H9 (cell line): Measurements from ENCODE around the gene SRSF11. TPM values are rescaled to one million over a fixed set of nuclear protein-coding genes. Genes with fewer than 3 reads are reported as not detected.

Experiments used
- DNase-seq: peaks from one replicate; pipeline ENCODE4 v3.0.0-alpha.2; 2017
- H2AFZ ChIP-seq: one replicate; pipeline ENCODE4 v1.6.1; 2013; ENCODE audit warnings: mild to moderate bottlenecking, low read length, control low read depth, moderate library complexity
- H2AK5ac ChIP-seq: 2 replicates; pipeline ENCODE4 v1.6.1; 2013; ENCODE audit warnings: low read length, control low read depth, mixed read lengths; ENCODE audit not compliant: insufficient read length
- H2BK120ac ChIP-seq: one replicate; pipeline ENCODE4 v1.6.1; 2013; ENCODE audit warnings: low read depth, mild to moderate bottlenecking, low read length, control low read depth, inconsistent platforms; ENCODE audit not compliant: poor library complexity, severe bottlenecking
- H2BK12ac ChIP-seq: 2 replicates; pipeline ENCODE4 v1.6.1; 2013; ENCODE audit warnings: low read length, control low read depth, mixed read lengths, low read depth; ENCODE audit not compliant: insufficient read length
- H2BK15ac ChIP-seq: 2 replicates; pipeline ENCODE4 v1.6.1; 2013; ENCODE audit warnings: low read depth, low read length, control low read depth
- H2BK20ac ChIP-seq: one replicate; pipeline ENCODE4 v1.6.1; 2013; ENCODE audit warnings: low read depth, mild to moderate bottlenecking, low read length, control low read depth, inconsistent platforms; ENCODE audit not compliant: poor library complexity, severe bottlenecking
- H2BK5ac ChIP-seq: 2 replicates; pipeline ENCODE4 v1.6.1; 2013; ENCODE audit warnings: low read length, control low read depth, mixed read lengths; ENCODE audit not compliant: insufficient read length
- H3K14ac ChIP-seq: 2 replicates; pipeline ENCODE4 v1.6.1; 2013; ENCODE audit warnings: low read length, control low read depth; ENCODE audit not compliant: insufficient read depth
- H3K18ac ChIP-seq: 2 replicates; pipeline ENCODE4 v1.6.1; 2013; ENCODE audit warnings: low read depth, mild to moderate bottlenecking, mixed read lengths, low read length, control low read depth; ENCODE audit not compliant: insufficient read length
- H3K23ac ChIP-seq: 2 replicates; pipeline ENCODE4 v1.6.1; 2013; ENCODE audit warnings: low read length, control low read depth, mixed read lengths, low read depth; ENCODE audit not compliant: insufficient read length
- H3K23me2 ChIP-seq: 2 replicates; pipeline ENCODE4 v1.6.1; 2013; ENCODE audit warnings: low read depth, mild to moderate bottlenecking, mixed read lengths, low read length, control low read depth; ENCODE audit not compliant: insufficient read length, poor library complexity, severe bottlenecking
- H3K27ac ChIP-seq: 2 replicates; pipeline ENCODE4 v1.5.1; 2013; ENCODE audit warnings: low read length, control low read depth, mixed read lengths, low read depth; ENCODE audit not compliant: insufficient read length
- H3K27me3 ChIP-seq: 2 replicates; pipeline ENCODE4 v1.6.1; 2013; ENCODE audit warnings: low read length, control low read depth, inconsistent platforms; ENCODE audit not compliant: insufficient read depth
- H3K4ac ChIP-seq: 2 replicates; pipeline ENCODE4 v1.6.1; 2013; ENCODE audit warnings: low read depth, mild to moderate bottlenecking, control low read depth, inconsistent platforms, low read length, moderate library complexity
- H3K4me1 ChIP-seq: 2 replicates; pipeline ENCODE4 v1.6.1; 2013; ENCODE audit warnings: low read length, control low read depth, inconsistent platforms; ENCODE audit not compliant: insufficient read depth
- H3K4me2 ChIP-seq: 2 replicates; pipeline ENCODE4 v1.6.1; 2013; ENCODE audit warnings: low read length, control low read depth, mixed read lengths; ENCODE audit not compliant: insufficient read length, insufficient read depth
- H3K56ac ChIP-seq: 2 replicates; pipeline ENCODE4 v1.6.1; 2013; ENCODE audit warnings: low read depth, mild to moderate bottlenecking, mixed read lengths, low read length, control low read depth; ENCODE audit not compliant: insufficient read length
- H3K79me1 ChIP-seq: 2 replicates; pipeline ENCODE4 v1.6.1; 2013; ENCODE audit warnings: low read depth, mild to moderate bottlenecking, moderate library complexity, low read length, control low read depth, inconsistent platforms; ENCODE audit not compliant: insufficient read depth, poor library complexity, severe bottlenecking
- H3K79me2 ChIP-seq: 2 replicates; pipeline ENCODE4 v1.6.1; 2013; ENCODE audit warnings: low read length, control low read depth, inconsistent platforms; ENCODE audit not compliant: insufficient read depth
- H3K9ac ChIP-seq: 2 replicates; pipeline ENCODE4 v1.6.1; 2013; ENCODE audit warnings: low read length, control low read depth, mixed read lengths; ENCODE audit not compliant: insufficient read length; ENCODE audit errors: extremely low read depth
- H3K9me3 ChIP-seq: one replicate; pipeline ENCODE4 v1.6.1; 2013; ENCODE audit warnings: low read depth, low read length, inconsistent platforms; ENCODE audit not compliant: control insufficient read depth
- H3T11ph ChIP-seq: one replicate; pipeline ENCODE4 v1.6.1; 2013; ENCODE audit warnings: mild to moderate bottlenecking, low read length, control low read depth, inconsistent platforms
- H4K20me1 ChIP-seq: one replicate; pipeline ENCODE4 v1.6.1; 2013; ENCODE audit not compliant: control insufficient read depth, insufficient read length, insufficient read depth
- H4K5ac ChIP-seq: 2 replicates; pipeline ENCODE4 v1.6.1; 2013; ENCODE audit warnings: low read depth, mild to moderate bottlenecking, mixed read lengths, low read length, control low read depth; ENCODE audit not compliant: insufficient read length
- H4K8ac ChIP-seq: replicated peaks from 2 replicates; pipeline ENCODE4 v1.6.1; 2013; ENCODE audit warnings: low read length, control low read depth, mixed read lengths, low read depth; ENCODE audit not compliant: insufficient read length
- H4K91ac ChIP-seq: 2 replicates; pipeline ENCODE4 v1.6.1; 2013; ENCODE audit warnings: low read depth, mild to moderate bottlenecking, moderate library complexity, mixed read lengths, low read length, control low read depth; ENCODE audit not compliant: insufficient read length
- H3K27ac Mint-ChIP-seq, 3 experiments: 2 replicates in 2 of 3; 3 replicates in 1 of 3; pipeline ENCODE4 v1.8.0; 2020 to 2021; ENCODE audit warnings: mixed read lengths in 3 of 3, mild to moderate bottlenecking in 1 of 3, moderate library complexity in 1 of 3
- H3K27me3 Mint-ChIP-seq: 2 replicates; pipeline ENCODE4 v1.8.0; 2021; ENCODE audit warnings: low read depth, mild to moderate bottlenecking, moderate library complexity, mixed read lengths
- H3K36me3 Mint-ChIP-seq, 3 experiments: 2 replicates in 2 of 3; 3 replicates in 1 of 3; pipeline ENCODE4 v1.8.0; 2020 to 2021; ENCODE audit warnings: low read depth in 3 of 3, mixed read lengths in 3 of 3; ENCODE audit not compliant: insufficient read depth in 1 of 3
- H3K4me1 Mint-ChIP-seq, 2 experiments: 2 replicates each; pipeline ENCODE4 v1.8.0; 2020; ENCODE audit warnings: mixed read lengths in 2 of 2
- H3K4me3 Mint-ChIP-seq, 2 experiments: 2 replicates in 1 of 2; 3 replicates in 1 of 2; pipeline ENCODE4 v1.8.0; 2020 to 2021; ENCODE audit warnings: mild to moderate bottlenecking in 2 of 2, mixed read lengths in 2 of 2, moderate library complexity in 1 of 2
- H3K9me3 Mint-ChIP-seq, 2 experiments: 2 replicates in 1 of 2; 3 replicates in 1 of 2; pipeline ENCODE4 v1.8.0; 2020; ENCODE audit warnings: mild to moderate bottlenecking in 2 of 2, mixed read lengths in 2 of 2, moderate library complexity in 1 of 2
- CTCF ChIP-seq: fragments of 200-600 bp; sonication (generic); conservative IDR thresholded peaks from 3 replicates; pipeline ENCODE4 v1.8.0; 2021; ENCODE audit warnings: antibody characterized with exemption, mild to moderate bottlenecking
- WGBS: extraction: QIAGEN DNeasy Blood & Tissue Kit; methylation state at CpG from one replicate; pipeline ENCODE4 v1.1.7; 2013; ENCODE audit warnings: missing lambda C conversion rate, low lambda C conversion rate, mixed read lengths; ENCODE audit not compliant: insufficient read length; ENCODE audit errors: extremely low coverage; 5-methylcytosine and 5-hydroxymethylcytosine counted together
- total RNA-seq: library from RNA; stranded (reverse); gene quantifications from 2 replicates; pipeline ENCODE4 v1.2.1, GENCODE V29; 2021

SRSF11 gene
- total RNA-seq, 1 experiment from 2014 or later: 214 TPM

- Histone ChIP-seq H2AFZ (no peak overlapping the region), H3K4ac (no peak overlapping the region), H4K8ac (no peak overlapping the region), H3K14ac (no peak overlapping the region), H2BK15ac (no peak overlapping the region), H3K79me2 (no peaks in the 10 kb centered on the region), H2BK12ac (no peak overlapping the region), H4K91ac (no peak overlapping the region), H4K5ac (no peak overlapping the region), H3T11ph (no peak overlapping the region), H4K20me1 (no peaks in the 10 kb centered on the region), H3K79me1 (no peaks in the 10 kb centered on the region), H3K23me2 (no peaks in the 10 kb centered on the region), H3K27ac (no peak overlapping the region), H3K4me1 (no peaks in the 10 kb centered on the region), H3K9ac (no peak overlapping the region), H2BK120ac (no peak overlapping the region), H2AK5ac (no peak overlapping the region), H3K23ac (no peak overlapping the region), H3K27me3 (no peaks in the 10 kb centered on the region), H3K9me3 (no peaks in the 10 kb centered on the region), H3K56ac (no peak overlapping the region), H3K18ac (no peak overlapping the region), H2BK5ac (no peak overlapping the region), H3K4me2 (no peak overlapping the region), H2BK20ac (no peak overlapping the region)
- TF ChIP-seq CTCF: no peak
- no peaks in the 10 kb centered on the region for H3K27me3 Mint-ChIP-seq
- DNase-seq: no peak
- no CpG with 5 or more reads among the region's 1 CpG for WGBS
- H3K4me1 Mint-ChIP-seq: no peaks in the 10 kb centered on the region
- H3K36me3 Mint-ChIP-seq: peaks cover 10 to 45% (median 27%) of the 10 kb centered on the region in 3 experiments; a peak in 6 of 7 replicates
- H3K27ac Mint-ChIP-seq: no peak overlapping the region
- H3K4me3 Mint-ChIP-seq: no peak overlapping the region
- H3K9me3 Mint-ChIP-seq: no peaks in the 10 kb centered on the region
These were observed 69.0 kb downstream of the SRSF11 start for GRCh38 chr1:70290218-70290617.
